Measurements from ENCODE around the gene MARF1.

DNA sequence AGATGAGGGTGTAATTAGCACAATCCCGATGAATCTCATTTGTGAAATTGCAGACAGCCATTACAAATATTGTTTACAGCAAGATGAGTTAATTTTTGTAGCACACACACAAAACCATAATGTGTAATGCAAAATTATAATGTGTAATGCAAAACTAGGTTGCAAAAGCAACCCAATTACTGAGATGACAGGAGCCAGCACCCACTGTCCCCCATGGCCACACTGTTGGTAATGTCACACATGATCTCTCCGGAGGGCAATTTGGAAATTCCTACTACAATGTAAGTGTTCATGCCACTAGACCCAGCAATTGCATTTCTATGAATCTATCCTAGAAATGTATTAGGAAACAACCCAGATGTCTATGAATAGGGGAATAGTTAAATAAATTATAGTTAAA, 76.9 kb downstream of the MARF1 start:
- TF ChIP-seq, protein P1, sequence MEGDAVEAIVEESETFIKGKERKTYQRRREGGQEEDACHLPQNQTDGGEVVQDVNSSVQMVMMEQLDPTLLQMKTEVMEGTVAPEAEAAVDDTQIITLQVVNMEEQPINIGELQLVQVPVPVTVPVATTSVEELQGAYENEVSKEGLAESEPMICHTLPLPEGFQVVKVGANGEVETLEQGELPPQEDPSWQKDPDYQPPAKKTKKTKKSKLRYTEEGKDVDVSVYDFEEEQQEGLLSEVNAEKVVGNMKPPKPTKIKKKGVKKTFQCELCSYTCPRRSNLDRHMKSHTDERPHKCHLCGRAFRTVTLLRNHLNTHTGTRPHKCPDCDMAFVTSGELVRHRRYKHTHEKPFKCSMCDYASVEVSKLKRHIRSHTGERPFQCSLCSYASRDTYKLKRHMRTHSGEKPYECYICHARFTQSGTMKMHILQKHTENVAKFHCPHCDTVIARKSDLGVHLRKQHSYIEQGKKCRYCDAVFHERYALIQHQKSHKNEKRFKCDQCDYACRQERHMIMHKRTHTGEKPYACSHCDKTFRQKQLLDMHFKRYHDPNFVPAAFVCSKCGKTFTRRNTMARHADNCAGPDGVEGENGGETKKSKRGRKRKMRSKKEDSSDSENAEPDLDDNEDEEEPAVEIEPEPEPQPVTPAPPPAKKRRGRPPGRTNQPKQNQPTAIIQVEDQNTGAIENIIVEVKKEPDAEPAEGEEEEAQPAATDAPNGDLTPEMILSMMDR (IDR thresholded peaks at IDR 0.05 in 8 of 11, conservative IDR thresholded peaks at IDR 0.05 in 3 of 11): no peak
- no peak for TF ChIP-seq POLR2A (IDR thresholded peaks at IDR 0.05)
- no peak for TF ChIP-seq POLR2AphosphoS5 (IDR thresholded peaks at IDR 0.05)

All from spleen (tissue), 7 donors.